ENCODE measurements around the gene RELL1. TPM values are rescaled to one million over a fixed set of nuclear protein-coding genes. Genes with fewer than 3 reads are reported as not detected.

RELL1 gene
- total RNA-seq, 1 donor from 2014 or later, result 56.2 TPM

Other genes with a start within 250 kb of the RELL1 start
- gene PGM2, start 140.3 kb upstream of the RELL1 start, total RNA-seq, result 20.6 TPM
- gene TBC1D1, start 204.7 kb upstream of the RELL1 start, total RNA-seq, result 45.3 TPM

All from mesenteric fat pad (tissue), 1 donor.